Stomach (tissue), 9 donors: ENCODE data around the gene SLC44A2. TPM values are rescaled to one million over a fixed set of nuclear protein-coding genes. Genes with fewer than 3 reads are reported as not detected.

Source experiments
- DNase-seq, 2 donors: peaks; one replicate each; pipeline versions ENCODE4 v3.0.0 to v3.0.0-alpha.2; 2013 to 2019
- H3K27ac ChIP-seq, 5 donors: fragments of 200-600 bp in 4 of 5; sonication (generic) in 4 of 5; one replicate each; pipeline ENCODE4 v1.5.1; 2013 to 2019; ENCODE audit warnings: mild to moderate bottlenecking in 1 of 5, moderate library complexity in 1 of 5
- H3K27me3 ChIP-seq, 3 donors: fragments of 200-600 bp; sonication (generic); one replicate each; pipeline ENCODE4 v1.5.1; 2017 to 2019; ENCODE audit warnings: mixed run types in 1 of 3
- H3K36me3 ChIP-seq, 4 donors: fragments of 200-600 bp; sonication (generic); 1 replicate in 3 of 4; 2 replicates in 1 of 4; pipeline ENCODE4 v1.5.1; 2016 to 2019
- H3K4me1 ChIP-seq, 4 donors: fragments of 200-600 bp; sonication (generic); one replicate each; pipeline ENCODE4 v1.5.1; 2016 to 2019
- H3K4me3 ChIP-seq, 4 donors: fragments of 200-600 bp; sonication (generic) in 3 of 4; one replicate each; pipeline ENCODE4 v1.5.1; 2016 to 2019; ENCODE audit warnings: mild to moderate bottlenecking in 1 of 4
- H3K9me3 ChIP-seq, 4 donors: fragments of 200-600 bp; sonication (generic); one replicate each; pipeline ENCODE4 v1.5.1; 2016 to 2019
- EP300 ChIP-seq: sonication (generic); formaldehyde crosslinking; IDR thresholded peaks from one replicate; pipeline ENCODE4 v1.6.1; 2017; ENCODE audit warnings: antibody characterized with exemption
- POLR2A ChIP-seq, 4 donors: fragments of 450-650 bp; IDR thresholded peaks; one replicate each; pipeline ENCODE4 v1.6.1; 2016; ENCODE audit warnings: antibody characterized with exemption in 4 of 4, control low read depth in 2 of 4, mild to moderate bottlenecking in 1 of 4, moderate library complexity in 1 of 4
- POLR2AphosphoS5 ChIP-seq, 3 donors: sonication (generic); formaldehyde crosslinking; IDR thresholded peaks; one replicate each; pipeline ENCODE4 v1.6.1; 2016; ENCODE audit warnings: antibody characterized with exemption in 3 of 3
- WGBS, 5 donors: extraction: QIAGEN DNeasy Blood & Tissue Kit in 3 of 5; methylation state at CpG; one replicate each; pipeline versions ENCODE4 v1.1.5 to v1.1.7; 2013 to 2018; 5-methylcytosine and 5-hydroxymethylcytosine counted together
- intact Hi-C: fragments of 100-400 bp; cut with DNase I; formaldehyde crosslinking; loops from one replicate; pipeline ENCODE4 v1.15.1; 2023; ENCODE audit warnings: low total_unique reads
- polyA plus RNA-seq, 3 donors: library from polyadenylated mRNA; stranded (reverse); fragments of 200-250 nt; gene quantifications; one replicate each; pipeline ENCODE4 v1.2.3, GENCODE V29; 2013
- total RNA-seq, 5 donors: library from RNA; depleted of rRNA; stranded (reverse); fragments of >200 nt; gene quantifications; one replicate each; pipeline versions ENCODE4 v1.1.0 to v1.2.3, GENCODE V29; 2014 to 2016
- TF ChIP-seq, protein P1 (sequence below), 7 experiments: fragments of 450-650 bp in 4 of 7; fragments of 200-600 bp in 3 of 7; sonication (generic) in 3 of 7; IDR thresholded peaks; one replicate each; pipeline ENCODE4 v1.5.1; 2016 to 2019; ENCODE audit warnings: antibody characterized with exemption in 7 of 7, control low read depth in 2 of 7, mild to moderate bottlenecking in 1 of 7
- donor health status: healthy with polysubstance abuse.
- donor health status: Bipolar disorder and iron deficiency.
- donor health status: healthy.

The SLC44A2 gene
- total and polyA plus RNA-seq, 8 donors, result 26.1 to 161 (median 65.7) TPM

DNA sequence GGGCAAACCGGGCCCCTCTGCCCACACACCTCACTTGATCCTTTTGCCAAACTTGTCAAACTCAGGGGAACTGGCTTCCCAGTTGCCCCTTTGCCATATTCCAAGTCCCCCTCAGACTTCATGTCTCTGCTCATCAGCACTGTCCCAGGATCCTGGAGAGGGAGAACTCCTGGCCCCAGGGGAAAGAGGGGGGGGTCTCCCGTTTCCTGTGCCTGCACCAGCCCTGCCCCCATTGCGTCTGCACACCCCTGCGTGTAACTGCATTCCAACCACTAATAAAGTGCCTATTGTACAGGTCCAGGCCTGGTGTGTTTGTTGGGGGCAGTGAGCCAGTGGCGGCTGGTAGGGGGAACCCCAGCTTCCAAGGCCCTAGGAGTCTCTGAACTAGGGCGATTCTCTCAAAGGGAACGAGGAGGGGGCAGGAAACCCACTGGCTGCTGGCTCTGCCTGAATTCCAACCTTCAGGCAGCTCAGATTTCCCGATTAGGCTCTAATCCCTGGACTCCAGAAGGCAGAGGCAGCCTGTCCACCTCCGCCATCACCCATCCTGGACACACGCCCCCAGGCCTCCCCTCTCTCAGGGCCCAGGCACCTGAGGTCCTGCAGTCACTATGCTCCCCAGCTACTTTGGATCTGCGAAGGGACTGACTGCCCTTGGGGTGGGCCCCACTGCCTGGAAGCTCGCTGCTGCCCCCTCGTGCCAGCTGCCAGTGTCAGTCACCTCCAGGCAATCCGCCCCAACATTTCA lies 19.1 kb downstream of the SLC44A2 start:
- intact Hi-C loops, result loop anchor here (2.0 kb wide), 1 partner anchor 64 kb away; no protein-coding TSS in a partner anchor
- H3K27ac ChIP-seq, result peak overlapping the region; percentile 49 to 66 (median 55)
- H3K27me3 ChIP-seq, result no peaks in the 10 kb centered on the region
- peaks cover 26 to 47% (median 44%) of the 10 kb centered on the region in 4 donors for H3K36me3 ChIP-seq
- H3K4me1 ChIP-seq, result peaks cover 17 to 52% (median 27%) of the 10 kb centered on the region in 4 donors
- WGBS, 5 donors, result 10 to 14% (median 13%) methylated on average over 12 to 14 of the region's 14 CpGs
- DNase-seq, result peak; percentile 87 to 95
- H3K9me3 ChIP-seq, result no peaks in the 10 kb centered on the region
- TF ChIP-seq EP300 (no peak), POLR2AphosphoS5 (IDR thresholded peaks at IDR 0.05) (peak in 1 of 3 donors; percentile 82), POLR2A (IDR thresholded peaks at IDR 0.05) (no peak)
- TF ChIP-seq, protein P1, sequence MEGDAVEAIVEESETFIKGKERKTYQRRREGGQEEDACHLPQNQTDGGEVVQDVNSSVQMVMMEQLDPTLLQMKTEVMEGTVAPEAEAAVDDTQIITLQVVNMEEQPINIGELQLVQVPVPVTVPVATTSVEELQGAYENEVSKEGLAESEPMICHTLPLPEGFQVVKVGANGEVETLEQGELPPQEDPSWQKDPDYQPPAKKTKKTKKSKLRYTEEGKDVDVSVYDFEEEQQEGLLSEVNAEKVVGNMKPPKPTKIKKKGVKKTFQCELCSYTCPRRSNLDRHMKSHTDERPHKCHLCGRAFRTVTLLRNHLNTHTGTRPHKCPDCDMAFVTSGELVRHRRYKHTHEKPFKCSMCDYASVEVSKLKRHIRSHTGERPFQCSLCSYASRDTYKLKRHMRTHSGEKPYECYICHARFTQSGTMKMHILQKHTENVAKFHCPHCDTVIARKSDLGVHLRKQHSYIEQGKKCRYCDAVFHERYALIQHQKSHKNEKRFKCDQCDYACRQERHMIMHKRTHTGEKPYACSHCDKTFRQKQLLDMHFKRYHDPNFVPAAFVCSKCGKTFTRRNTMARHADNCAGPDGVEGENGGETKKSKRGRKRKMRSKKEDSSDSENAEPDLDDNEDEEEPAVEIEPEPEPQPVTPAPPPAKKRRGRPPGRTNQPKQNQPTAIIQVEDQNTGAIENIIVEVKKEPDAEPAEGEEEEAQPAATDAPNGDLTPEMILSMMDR (IDR thresholded peaks at IDR 0.05), result peak in 5 of 7 experiments; percentile 75 to 96 (median 80)
- H3K4me3 ChIP-seq, result no peak overlapping the region

DNA sequence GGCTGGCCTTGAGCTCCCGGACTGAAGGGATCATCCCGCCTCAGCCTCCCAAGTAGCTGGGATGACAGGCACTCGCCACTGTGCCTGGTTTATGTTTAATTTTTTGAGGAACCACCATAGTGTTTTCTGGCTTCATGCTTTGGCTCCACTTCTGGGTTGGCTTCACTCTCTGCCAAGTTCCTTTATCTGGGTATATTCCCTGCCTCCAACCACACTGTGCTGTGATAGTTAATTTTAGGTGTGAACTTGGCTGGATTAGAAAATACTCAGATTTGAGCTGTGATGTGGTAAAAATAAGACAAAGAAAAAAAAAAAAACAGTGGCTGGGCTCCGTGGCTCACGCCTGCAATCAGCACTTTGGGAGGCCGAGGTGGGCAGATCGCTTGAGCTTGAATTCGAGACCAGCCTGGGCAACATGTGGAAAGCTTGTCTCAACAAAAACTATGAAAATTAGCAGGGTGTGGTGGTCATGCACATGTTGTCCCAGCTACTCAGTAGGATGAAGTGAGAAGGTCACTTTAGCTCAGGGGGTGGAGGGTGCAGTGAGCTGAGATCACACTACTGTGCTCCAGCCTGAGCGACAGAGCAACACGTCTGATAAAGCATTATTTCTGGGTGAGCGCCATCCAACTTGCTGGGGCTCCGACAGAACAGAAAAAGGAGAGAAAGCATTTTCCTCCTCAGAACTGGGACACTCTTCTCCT lies 21.3 kb downstream of the SLC44A2 start:
- DNase-seq, result no peak
- 35 to 68% (median 45%) methylated on average over 12 of the region's 12 CpGs for WGBS, 5 donors

GRCh38 chr19:10648360-10648759 lies 23.0 kb downstream of the SLC44A2 start:
- Histone ChIP-seq H3K27me3 (no peaks in the 10 kb centered on the region), H3K4me1 (peaks cover 24 to 46% (median 34%) of the 10 kb centered on the region in 4 donors), H3K9me3 (no peaks in the 10 kb centered on the region), H3K27ac (no peak overlapping the region), H3K36me3 (peaks cover 5 to 8% (median 5%) of the 10 kb centered on the region in 4 donors), H3K4me3 (no peak overlapping the region)
- intact Hi-C loops, result no loop called here
- WGBS, 5 donors, result 80 to 91% (median 89%) methylated on average over 4 of the region's 4 CpGs
- DNase-seq, result no peak
- TF ChIP-seq, protein P1 (IDR thresholded peaks at IDR 0.05), result no peak
- TF ChIP-seq POLR2A (IDR thresholded peaks at IDR 0.05), result no peak
- no peak for TF ChIP-seq EP300
- TF ChIP-seq POLR2AphosphoS5 (IDR thresholded peaks at IDR 0.05), result no peak

More for the DNA sequence above, 21.3 kb downstream of the SLC44A2 start:
- no peak overlapping the region for H3K4me3 ChIP-seq
- H3K36me3 ChIP-seq, result peaks cover 14 to 25% (median 22%) of the 10 kb centered on the region in 4 donors
- intact Hi-C loops, result no loop called here
- no peaks in the 10 kb centered on the region for H3K27me3 ChIP-seq
- peaks cover 17 to 42% (median 28%) of the 10 kb centered on the region in 4 donors for H3K4me1 ChIP-seq
- TF ChIP-seq, protein P1 (IDR thresholded peaks at IDR 0.05), result no peak
- TF ChIP-seq POLR2AphosphoS5 (IDR thresholded peaks at IDR 0.05) (no peak), EP300 (no peak), POLR2A (IDR thresholded peaks at IDR 0.05) (no peak)
- peak overlapping the region in 1 of 5 donors; percentile 1 for H3K27ac ChIP-seq
- H3K9me3 ChIP-seq, result no peaks in the 10 kb centered on the region

- DNase-seq, result peak in 1 of 2 donors; percentile 27
- Histone ChIP-seq H3K27ac (no peak overlapping the region), H3K4me3 (peak overlapping the region in 1 of 4 donors; percentile 98), H3K36me3 (peaks cover 0 to under 1% (median 0%) of the 10 kb centered on the region in 4 donors), H3K27me3 (no peaks in the 10 kb centered on the region), H3K9me3 (no peaks in the 10 kb centered on the region), H3K4me1 (peaks cover 29 to 40% (median 37%) of the 10 kb centered on the region in 4 donors)
- intact Hi-C loops, result no loop called here
- WGBS, 5 donors, result 72 to 84% (median 74%) methylated on average over 4 of the region's 4 CpGs
- no peak for TF ChIP-seq POLR2AphosphoS5 (IDR thresholded peaks at IDR 0.05)
- TF ChIP-seq EP300, result no peak
- TF ChIP-seq, protein P1 (IDR thresholded peaks at IDR 0.05), result no peak
- TF ChIP-seq POLR2A (IDR thresholded peaks at IDR 0.05), result no peak
Observed at GRCh38 chr19:10651851-10652250, 26.5 kb downstream of the SLC44A2 start.
